Spleen (tissue), 11 donors: ENCODE data around the gene FAM234A. TPM values are rescaled to one million over a fixed set of nuclear protein-coding genes. Genes with fewer than 3 reads are reported as not detected.

Experiments used
- DNase-seq: peaks from one replicate; pipeline ENCODE4 v3.0.0-alpha.2; 2020
- H3K27ac ChIP-seq, 8 donors: fragments of 200-600 bp; sonication (generic) in 7 of 8; 1 replicate in 4 of 8; 2 replicates in 4 of 8; pipeline versions ENCODE4 v1.5.0 to v1.8.0; 2016 to 2021; ENCODE audit warnings: inconsistent platforms in 4 of 8, mild to moderate bottlenecking in 4 of 8, moderate library complexity in 1 of 8
- H3K27me3 ChIP-seq, 7 donors: fragments of 200-600 bp; sonication (generic) in 6 of 7; replicated peaks in 1 of 7; 1 replicate in 4 of 7; 2 replicates in 3 of 7; pipeline versions ENCODE4 v1.5.0 to v1.8.0; 2016 to 2021; ENCODE audit warnings: inconsistent platforms in 3 of 7, mild to moderate bottlenecking in 1 of 7
- H3K36me3 ChIP-seq, 6 donors: fragments of 200-600 bp; sonication (generic) in 5 of 6; 1 replicate in 4 of 6; 2 replicates in 2 of 6; pipeline versions ENCODE4 v1.5.0 to v1.8.0; 2016 to 2021; ENCODE audit warnings: inconsistent platforms in 2 of 6
- H3K4me1 ChIP-seq, 6 donors: fragments of 200-600 bp; sonication (generic) in 5 of 6; 1 replicate in 3 of 6; 2 replicates in 3 of 6; pipeline versions ENCODE4 v1.5.0 to v1.8.0; 2016 to 2021; ENCODE audit warnings: inconsistent platforms in 3 of 6
- H3K4me3 ChIP-seq, 8 donors: fragments of 200-600 bp; sonication (generic) in 7 of 8; 1 replicate in 4 of 8; 2 replicates in 4 of 8; pipeline versions ENCODE4 v1.5.0 to v1.8.0; 2016 to 2021; ENCODE audit warnings: inconsistent platforms in 4 of 8, mild to moderate bottlenecking in 4 of 8, moderate library complexity in 2 of 8
- H3K9me3 ChIP-seq, 8 donors: fragments of 200-600 bp; sonication (generic) in 7 of 8; 1 replicate in 4 of 8; 2 replicates in 4 of 8; pipeline versions ENCODE4 v1.5.0 to v1.8.0; 2016 to 2021; ENCODE audit warnings: inconsistent platforms in 4 of 8
- CTCF ChIP-seq, 11 experiments: fragments of 200-600 bp in 7 of 11; fragments of 450-650 bp in 4 of 11; sonication (generic) in 4 of 11; IDR thresholded peaks in 8 of 11; conservative IDR thresholded peaks in 3 of 11; 1 replicate in 7 of 11; 2 replicates in 4 of 11; pipeline versions ENCODE4 v1.4.0 to v1.8.0; 2016 to 2021; ENCODE audit warnings: antibody characterized with exemption in 11 of 11, inconsistent platforms in 4 of 11, mild to moderate bottlenecking in 1 of 11
- POLR2A ChIP-seq, 3 donors: fragments of 450-650 bp; IDR thresholded peaks; one replicate each; pipeline ENCODE4 v1.5.1; 2017; ENCODE audit warnings: antibody characterized with exemption in 3 of 3, mild to moderate bottlenecking in 1 of 3
- POLR2AphosphoS5 ChIP-seq, 3 donors: sonication (generic); formaldehyde crosslinking; IDR thresholded peaks; one replicate each; pipeline ENCODE4 v1.5.1; 2017; ENCODE audit warnings: antibody characterized with exemption in 3 of 3
- WGBS, 5 donors: extraction: QIAGEN DNeasy Blood & Tissue Kit in 3 of 5; methylation state at CpG; one replicate each; pipeline versions ENCODE4 v1.1.5 to v1.1.7; 2013 to 2018; 5-methylcytosine and 5-hydroxymethylcytosine counted together
- intact Hi-C: fragments of 100-400 bp; cut with DNase I; formaldehyde crosslinking; loops from one replicate; pipeline ENCODE4 v1.15.0; 2023; ENCODE audit warnings: low total_unique reads
- polyA plus RNA-seq, 3 donors: library from polyadenylated mRNA; stranded (reverse); fragments of 200-250 nt; gene quantifications; one replicate each; pipeline ENCODE4 v1.2.1, GENCODE V29; 2013
- total RNA-seq, 7 donors: library from RNA; depleted of rRNA in 3 of 7; stranded (reverse); fragments of >200 nt in 3 of 7; fragmentation: NEBNext Ultra II Directional in 4 of 7; extraction: Animal tissue kit (Norgen Biotek cat#: 25700) in 4 of 7; gene quantifications; one replicate each; pipeline versions ENCODE4 v1.1.0 to v1.2.1, GENCODE V29; 2016 to 2021
- donor health status: healthy with polysubstance abuse.
- donor health status: DM: no; HTN: no; CAD: no; lungs with moderate emphysema.
- donor health status: DM: no; HTN: no; CAD: no.
- donor health status: Bipolar disorder and iron deficiency.
- donor health status: healthy.
- donor health status: DM: no; HTN: no; CAD: no.
- donor health status: DM: yes; HTN: yes; CAD: no.

Gene FAM234A
- total and polyA plus RNA-seq, 10 donors: 13.0 to 63.1 (median 39.7) TPM

GRCh38 chr16:268141-269053 lies 33.8 kb downstream of the FAM234A start:
- H3K9me3 ChIP-seq: no peaks in the 10 kb centered on the region
- peaks cover 0 to 24% (median 17%) of the 10 kb centered on the region in 6 donors for H3K36me3 ChIP-seq
- peaks cover 0 to 7% (median 0%) of the 10 kb centered on the region in 6 donors for H3K4me1 ChIP-seq
- no peak overlapping the region for H3K4me3 ChIP-seq
- intact Hi-C loops: no loop called here
- no peak overlapping the region for H3K27ac ChIP-seq
- DNase-seq: no peak
- TF ChIP-seq POLR2AphosphoS5 (IDR thresholded peaks at IDR 0.05) (peak in 1 of 3 donors; percentile 9), CTCF (IDR thresholded peaks at IDR 0.05 in 8 of 11, conservative IDR thresholded peaks at IDR 0.05 in 3 of 11) (no peak)
- peaks cover 0 to 31% (median 3%) of the 10 kb centered on the region in 7 donors for H3K27me3 ChIP-seq
- 78 to 83% (median 80%) methylated on average over 35 to 40 of the region's 40 CpGs for WGBS, 5 donors

GRCh38 chr16:269061-269796 lies 34.6 kb downstream of the FAM234A start:
- WGBS, 5 donors: 75 to 90% (median 88%) methylated on average over 16 to 24 of the region's 24 CpGs
- DNase-seq: no peak
- intact Hi-C loops: no loop called here
- no peak for TF ChIP-seq POLR2A (IDR thresholded peaks at IDR 0.05)
- TF ChIP-seq CTCF (IDR thresholded peaks at IDR 0.05 in 8 of 11, conservative IDR thresholded peaks at IDR 0.05 in 3 of 11): no peak
- TF ChIP-seq POLR2AphosphoS5 (IDR thresholded peaks at IDR 0.05): no peak
- Histone ChIP-seq H3K27ac (no peak overlapping the region), H3K9me3 (no peaks in the 10 kb centered on the region), H3K4me3 (no peak overlapping the region), H3K4me1 (peaks cover 0 to 10% (median 0%) of the 10 kb centered on the region in 6 donors), H3K36me3 (peaks cover 0 to 16% (median 9%) of the 10 kb centered on the region in 6 donors), H3K27me3 (peaks cover 0 to 39% (median 11%) of the 10 kb centered on the region in 7 donors)

- WGBS, 5 donors: 69 to 89% (median 88%) methylated on average over 3 to 34 of the region's 34 CpGs
- intact Hi-C loops: no loop called here
- no peak for DNase-seq
Measured at GRCh38 chr16:270381-271255, 36.0 kb downstream of the FAM234A start.

More at GRCh38 chr16:270381-271255, 36.0 kb downstream of the FAM234A start:
- H3K27me3 ChIP-seq: peaks cover 0 to 53% (median 23%) of the 10 kb centered on the region in 7 donors
- H3K27ac ChIP-seq: no peak overlapping the region
- H3K4me1 ChIP-seq: peaks cover 0 to 17% (median 8%) of the 10 kb centered on the region in 6 donors
- TF ChIP-seq CTCF (IDR thresholded peaks at IDR 0.05 in 8 of 11, conservative IDR thresholded peaks at IDR 0.05 in 3 of 11): no peak
- TF ChIP-seq POLR2AphosphoS5 (IDR thresholded peaks at IDR 0.05): no peak
- TF ChIP-seq POLR2A (IDR thresholded peaks at IDR 0.05): no peak
- no peaks in the 10 kb centered on the region for H3K9me3 ChIP-seq
- H3K36me3 ChIP-seq: peaks cover 0 to 2% (median 0%) of the 10 kb centered on the region in 6 donors
- H3K4me3 ChIP-seq: no peak overlapping the region
